HUDEP-2 (cell line): ENCODE measurements around the gene OR2G6.
"Not testable (repeated sequence)": the region's sequence is repeated elsewhere in the genome, so short reads cannot be mapped to it uniquely, and the experiment has no call there.

Experiments
- DNase-seq, 76 experiments: peaks; one replicate each; lab custom pipeline; 2025; ENCODE audit not compliant: unreplicated experiment in 76 of 76; lab: John Stamatoyannopoulos, UW

Gene OR2G6

GRCh38 chr1:248507773-248508172 is at the start of gene OR2G6:
Gene OR2G6, plus strand, starts transcription at chr1:248508073. Its CDS starts 13,574 bp downstream, at chr1:248521647.
- not testable (repeated sequence) for DNase-seq

GRCh38 chr1:248459117-248459516 is 48.8 kb upstream of the OR2G6 start:
- DNase-seq = not testable (repeated sequence)

- DNase-seq = no peak
Observed at GRCh38 chr1:248471154-248471553, 36.7 kb upstream of the OR2G6 start.

GRCh38 chr1:248472111-248472510 is 35.8 kb upstream of the OR2G6 start:
- not testable (repeated sequence) for DNase-seq

GRCh38 chr1:248473051-248473450 is 34.8 kb upstream of the OR2G6 start, which contains the start of gene OR2T3:
Gene OR2T3, plus strand, starts transcription at chr1:248473351. Its CDS starts 0 bp downstream, at chr1:248473351.
- not testable (repeated sequence) for DNase-seq

- not testable (repeated sequence) for DNase-seq
Observed at GRCh38 chr1:248475660-248476059, 32.2 kb upstream of the OR2G6 start.

GRCh38 chr1:248481686-248482579 is 25.9 kb upstream of the OR2G6 start:
- DNase-seq = not testable (repeated sequence)

GRCh38 chr1:248488289-248488688 is 19.6 kb upstream of the OR2G6 start, which contains the start of gene OR2T5:
Gene OR2T5, plus strand, starts transcription at chr1:248488589. Its CDS starts 0 bp downstream, at chr1:248488589.
- not testable (repeated sequence) for DNase-seq

GRCh38 chr1:248496661-248497060 is 11.2 kb upstream of the OR2G6 start:
- not testable (repeated sequence) for DNase-seq

GRCh38 chr1:248500305-248501035 is 7.4 kb upstream of the OR2G6 start:
- not testable (repeated sequence) for DNase-seq

- not testable (repeated sequence) for DNase-seq
Observed at GRCh38 chr1:248510217-248510616, 2.3 kb downstream of the OR2G6 start.

GRCh38 chr1:248521856-248522255 is 14.0 kb downstream of the OR2G6 start:
- DNase-seq = no peak

- DNase-seq = not testable (repeated sequence)
Observed at GRCh38 chr1:248537449-248537848, 29.6 kb downstream of the OR2G6 start.

GRCh38 chr1:248547383-248547782 is 39.5 kb downstream of the OR2G6 start:
- not testable (repeated sequence) for DNase-seq

GRCh38 chr1:248551027-248551426 is 43.2 kb downstream of the OR2G6 start:
- DNase-seq = not testable (repeated sequence)

GRCh38 chr1:248562672-248563071 is 54.8 kb downstream of the OR2G6 start, which contains the start of gene OR2T29:
Gene OR2T29, minus strand, starts transcription at chr1:248562772. Its CDS starts 3,281 bp downstream, at chr1:248559491.
- not testable (repeated sequence) for DNase-seq

- DNase-seq = not testable (repeated sequence)
Observed at GRCh38 chr1:248565530-248566373, 57.9 kb downstream of the OR2G6 start.

- DNase-seq = not testable (repeated sequence)
Observed at GRCh38 chr1:248569049-248569448, 61.2 kb downstream of the OR2G6 start.

GRCh38 chr1:248570811-248571210 is 62.9 kb downstream of the OR2G6 start:
- not testable (repeated sequence) for DNase-seq

- DNase-seq = not testable (repeated sequence)
Observed at GRCh38 chr1:248572049-248572448, 64.2 kb downstream of the OR2G6 start.
